Neural cell (in vitro differentiated cells): ENCODE results near the gene ASH1L.

Source experiments
- CTCF ChIP-seq: fragments of 450-650 bp; IDR thresholded peaks from 2 replicates; pipeline ENCODE4 v1.5.1; 2014; ENCODE audit warnings: antibody characterized with exemption, mild to moderate bottlenecking, moderate library complexity; ENCODE audit not compliant: poor library complexity, severe bottlenecking
- EP300 ChIP-seq: fragments of 450-650 bp; conservative IDR thresholded peaks from 2 replicates; pipeline ENCODE4 v1.6.1; 2014; ENCODE audit warnings: antibody characterized with exemption, mild to moderate bottlenecking, moderate library complexity; ENCODE audit not compliant: poor library complexity, severe bottlenecking
- EZH2 ChIP-seq: fragments of 200-600, 300-800 bp; shearing (Covaris generic), sonication (generic); IDR thresholded peaks from 2 replicates; pipeline ENCODE4 v1.6.1; 2014; ENCODE audit warnings: antibody characterized with exemption, low read length, borderline replicate concordance, mild to moderate bottlenecking; ENCODE audit not compliant: insufficient read depth, poor library complexity, severe bottlenecking
- MXI1 ChIP-seq: fragments of 450-650 bp; conservative IDR thresholded peaks from 2 replicates; pipeline ENCODE4 v1.6.1; 2014; ENCODE audit warnings: antibody characterized with exemption, mild to moderate bottlenecking; ENCODE audit not compliant: poor library complexity, severe bottlenecking
- POLR2AphosphoS5 ChIP-seq: IDR thresholded peaks from 2 replicates; pipeline ENCODE4 v1.6.1; 2012
- RAD21 ChIP-seq: fragments of 450-650 bp; conservative IDR thresholded peaks from 2 replicates; pipeline ENCODE4 v1.6.1; 2014; ENCODE audit warnings: antibody characterized with exemption, mild to moderate bottlenecking, moderate library complexity
- REST ChIP-seq: IDR thresholded peaks from 2 replicates; pipeline ENCODE4 v1.6.1; 2012; ENCODE audit warnings: borderline replicate concordance
- SMC3 ChIP-seq: fragments of 450-650 bp; conservative IDR thresholded peaks from 2 replicates; pipeline ENCODE4 v1.6.1; 2014; ENCODE audit warnings: antibody characterized with exemption, mild to moderate bottlenecking, moderate library complexity; ENCODE audit not compliant: poor library complexity

- TF ChIP-seq CTCF (no peak), SMC3 (no peak), EZH2 (no peak), POLR2AphosphoS5 (no peak), MXI1 (no peak), EP300 (no peak), REST (no peak), RAD21 (no peak)
These were observed 277.0 kb downstream of the ASH1L start for GRCh38 chr1:155285631-155286044.
